Activated CD8-positive, alpha-beta memory T cell treated with anti-CD3 and anti-CD28 coated beads, Interleukin-2, amount 50 U/mL, for 24 hours (primary cell): ENCODE measurements around the gene IL6ST.
"Not testable (repeated sequence)": the region's sequence is repeated elsewhere in the genome, so short reads cannot be mapped to it uniquely, and the experiment has no call there.

ENCODE experiments used
- DNase-seq: peaks from one replicate; pipeline ENCODE4 v3.0.0-alpha.2; 2020; ENCODE audit errors: extremely low read depth

IL6ST gene

GRCh38 chr5:55994495-55994997, at the start of gene IL6ST:
Gene IL6ST (minus strand): TSS chr5:55994963. CDS start chr5:55976278, 18,685 bp downstream.
- no peak for DNase-seq

DNA sequence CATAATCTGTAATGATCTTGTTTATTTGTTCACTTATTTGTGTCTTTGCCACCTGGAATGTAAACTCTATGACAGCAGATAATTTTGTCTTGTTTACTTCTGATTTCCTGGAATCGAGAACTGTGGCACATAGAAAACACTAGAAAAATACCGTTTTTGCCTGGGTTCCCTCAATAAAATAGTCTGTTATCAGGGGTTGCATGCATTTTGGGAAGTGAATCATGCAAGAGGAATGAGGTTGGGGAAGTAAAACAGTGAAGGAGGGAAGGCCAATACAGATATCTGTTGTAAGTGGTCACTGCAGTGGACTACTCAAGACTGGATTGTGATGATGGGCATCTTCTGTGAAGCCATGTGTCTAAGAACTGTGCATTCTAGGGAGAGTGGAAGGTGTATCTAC, 45.2 kb upstream of the IL6ST start:
- no peak for DNase-seq

DNA sequence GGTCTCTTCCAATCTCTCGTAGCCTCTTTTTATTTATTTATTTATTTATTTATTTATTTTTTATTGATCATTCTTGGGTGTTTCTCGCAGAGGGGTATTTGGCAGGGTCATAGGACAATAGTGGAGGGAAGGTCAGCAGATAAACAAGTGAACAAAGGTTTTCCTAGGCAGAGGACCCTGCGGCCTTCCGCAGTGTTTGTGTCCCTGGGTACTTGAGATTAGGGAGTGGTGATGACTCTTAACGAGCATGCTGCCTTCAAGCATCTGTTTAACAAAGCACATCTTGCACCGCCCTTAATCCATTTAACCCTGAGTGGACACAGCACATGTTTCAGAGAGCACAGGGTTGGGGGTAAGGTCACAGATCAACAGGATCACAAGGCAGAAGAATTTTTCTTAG, 43.4 kb upstream of the IL6ST start:
- not testable (repeated sequence) for DNase-seq

- DNase-seq = no peak
These were observed 42.8 kb upstream of the IL6ST start for GRCh38 chr5:56037531-56038010.

- not testable (repeated sequence) for DNase-seq
These were observed 40.6 kb upstream of the IL6ST start for GRCh38 chr5:56035394-56035793.

DNA sequence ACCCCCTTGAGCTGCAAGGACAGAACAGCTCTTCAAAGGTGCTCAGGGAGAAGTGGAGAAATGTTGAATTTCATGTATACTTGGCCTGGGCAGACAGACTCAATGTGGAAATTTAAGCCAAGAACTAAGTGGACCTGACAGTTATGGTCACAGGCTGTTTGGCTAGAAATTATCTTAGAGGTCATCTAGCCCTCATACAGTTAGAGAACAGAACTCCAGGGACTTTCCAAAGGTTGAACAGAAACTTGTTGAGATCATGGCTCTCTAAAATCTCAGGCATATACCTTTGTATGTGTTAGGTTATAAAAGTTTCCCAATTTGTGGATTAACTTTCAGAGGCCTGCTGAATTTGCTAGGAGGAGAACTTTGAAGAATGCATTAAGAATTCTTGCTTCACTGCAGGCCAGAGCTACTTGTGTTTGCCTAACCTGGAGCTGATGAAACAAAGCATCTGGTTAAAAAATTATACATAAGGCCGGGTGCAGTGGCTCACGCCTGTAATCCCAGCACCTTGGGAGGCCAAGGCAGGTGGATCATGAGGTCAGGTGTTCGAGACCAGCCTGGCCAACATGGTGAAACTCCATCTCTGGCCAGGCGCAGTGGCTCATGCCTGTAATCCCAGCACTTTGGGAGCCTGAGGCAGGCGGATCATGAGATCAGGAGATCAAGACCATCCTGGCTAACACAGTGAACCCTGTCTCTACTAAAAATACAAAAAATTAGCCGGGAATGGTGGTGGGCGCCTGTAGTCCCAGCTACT, 35.3 kb upstream of the IL6ST start:
- not testable (repeated sequence) for DNase-seq

DNA sequence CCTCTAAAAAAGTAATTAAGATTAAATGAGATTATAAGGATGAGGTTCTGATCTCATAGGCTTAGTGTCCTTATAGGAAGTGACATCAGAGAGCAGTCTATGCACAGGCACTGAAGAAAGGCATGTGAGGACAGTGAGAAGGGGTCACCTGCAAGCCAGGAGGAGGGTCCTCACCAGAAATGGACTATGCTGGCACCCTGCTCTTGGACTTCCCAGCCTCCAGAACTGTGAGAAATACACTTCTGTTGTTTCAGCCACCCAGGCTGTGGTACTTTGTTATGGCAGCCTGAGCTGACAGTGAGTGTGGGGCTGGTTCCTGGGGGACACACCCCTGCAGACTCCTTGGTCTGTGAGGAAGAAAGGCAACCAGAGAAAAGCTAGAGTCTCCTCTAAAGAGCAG, 34.7 kb upstream of the IL6ST start:
- no peak for DNase-seq

DNA sequence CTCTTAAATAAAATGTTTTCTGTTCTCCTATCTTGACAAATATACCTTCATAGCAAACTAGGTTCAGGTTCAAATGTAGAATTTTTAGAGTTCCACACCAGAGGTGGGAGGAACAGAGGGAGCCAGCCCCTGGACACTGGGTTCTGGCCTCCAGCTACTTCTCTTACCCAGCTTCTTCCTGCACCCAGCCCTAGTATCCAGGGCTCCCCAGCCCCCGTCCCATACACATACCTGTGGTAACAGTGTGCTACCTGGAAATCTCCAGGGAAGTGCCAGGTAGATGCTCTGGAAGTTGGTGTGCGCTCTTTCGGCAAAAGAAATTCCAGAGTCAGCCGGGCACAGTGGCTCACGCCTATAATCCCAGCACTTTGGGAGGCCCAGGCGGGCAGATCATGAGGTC, 33.9 kb upstream of the IL6ST start:
- DNase-seq = no peak

- no peak for DNase-seq
These were observed 32.1 kb upstream of the IL6ST start for GRCh38 chr5:56026863-56027300.

DNA sequence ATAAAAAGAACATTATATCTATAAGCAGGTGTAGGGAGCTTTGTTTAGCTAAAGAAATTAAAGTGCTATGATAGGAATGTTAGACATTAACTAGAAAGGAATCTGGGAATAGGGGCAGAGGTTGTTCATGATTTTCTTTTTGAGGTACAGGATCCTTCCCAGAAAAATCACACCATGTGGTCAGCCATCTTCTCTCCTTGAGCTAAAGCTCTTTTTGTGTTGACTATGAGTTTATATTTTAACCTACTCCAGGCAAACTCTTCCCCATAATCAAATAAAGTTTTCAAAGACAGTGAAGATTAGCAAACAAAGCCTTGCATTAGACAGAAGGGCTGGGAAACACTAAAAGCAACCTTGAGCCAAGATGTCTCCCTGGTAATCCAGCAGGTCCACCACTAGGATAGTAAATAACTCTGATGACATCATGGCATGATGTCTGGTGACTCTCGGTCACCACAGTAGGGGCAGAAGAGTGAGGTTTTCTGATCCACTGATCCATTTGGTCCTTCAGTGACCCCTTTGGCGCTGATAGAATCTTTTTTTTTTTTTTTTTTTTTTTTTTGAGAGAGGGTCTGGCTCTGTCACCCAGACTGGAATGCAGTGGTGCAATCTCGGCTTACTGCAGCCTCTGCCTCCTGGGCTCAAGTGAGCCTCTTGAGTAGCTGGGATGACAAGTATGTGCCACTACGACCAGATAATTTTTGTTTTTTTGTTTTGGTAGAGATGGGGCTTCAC, 30.6 kb upstream of the IL6ST start:
- DNase-seq = no peak

GRCh38 chr5:56024810-56025150, 30.0 kb upstream of the IL6ST start:
- DNase-seq = no peak

DNA sequence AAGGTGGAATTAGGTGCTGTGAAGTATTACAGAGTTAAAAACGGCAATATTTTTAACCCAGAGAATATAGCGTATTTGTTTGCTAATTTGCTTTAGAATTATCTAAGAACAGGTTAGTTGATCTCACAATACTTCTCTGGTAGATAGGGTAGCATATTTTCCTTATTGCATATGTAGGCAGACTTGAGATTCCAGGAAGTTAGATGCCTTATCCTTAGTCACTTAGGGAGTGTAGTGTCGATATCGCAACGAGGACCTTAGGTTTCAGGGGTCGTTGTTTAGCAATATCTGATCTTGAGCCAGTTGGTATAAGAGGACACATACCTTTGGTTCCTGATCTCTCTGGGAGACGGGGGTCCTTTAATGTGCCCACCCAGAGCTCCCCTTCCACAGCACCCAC, 28.5 kb upstream of the IL6ST start:
- no peak for DNase-seq

GRCh38 chr5:56019306-56020272, 24.8 kb upstream of the IL6ST start:
- DNase-seq = no peak

- no peak for DNase-seq
These were observed 24.1 kb upstream of the IL6ST start for GRCh38 chr5:56018832-56019231.

GRCh38 chr5:56014701-56015100, 19.9 kb upstream of the IL6ST start:
- not testable (repeated sequence) for DNase-seq

DNA sequence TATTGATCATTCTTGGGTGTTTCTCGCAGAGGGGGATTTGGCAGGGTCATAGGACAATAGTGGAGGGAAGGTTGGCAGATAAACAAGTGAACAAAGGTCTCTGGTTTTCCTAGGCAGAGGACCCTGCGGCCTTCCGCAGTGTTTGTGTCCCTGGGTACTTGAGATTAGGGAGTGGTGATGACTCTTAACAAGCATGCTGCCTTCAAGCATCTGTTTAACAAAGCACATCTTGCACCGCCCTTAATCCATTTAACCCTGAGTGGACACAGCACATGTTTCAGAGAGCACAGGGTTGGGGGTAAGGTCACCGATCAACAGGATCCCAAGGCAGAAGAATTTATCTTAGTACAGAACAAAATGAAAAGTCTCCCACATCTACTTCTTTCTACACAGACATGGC, 19.2 kb upstream of the IL6ST start:
- DNase-seq = not testable (repeated sequence)

DNA sequence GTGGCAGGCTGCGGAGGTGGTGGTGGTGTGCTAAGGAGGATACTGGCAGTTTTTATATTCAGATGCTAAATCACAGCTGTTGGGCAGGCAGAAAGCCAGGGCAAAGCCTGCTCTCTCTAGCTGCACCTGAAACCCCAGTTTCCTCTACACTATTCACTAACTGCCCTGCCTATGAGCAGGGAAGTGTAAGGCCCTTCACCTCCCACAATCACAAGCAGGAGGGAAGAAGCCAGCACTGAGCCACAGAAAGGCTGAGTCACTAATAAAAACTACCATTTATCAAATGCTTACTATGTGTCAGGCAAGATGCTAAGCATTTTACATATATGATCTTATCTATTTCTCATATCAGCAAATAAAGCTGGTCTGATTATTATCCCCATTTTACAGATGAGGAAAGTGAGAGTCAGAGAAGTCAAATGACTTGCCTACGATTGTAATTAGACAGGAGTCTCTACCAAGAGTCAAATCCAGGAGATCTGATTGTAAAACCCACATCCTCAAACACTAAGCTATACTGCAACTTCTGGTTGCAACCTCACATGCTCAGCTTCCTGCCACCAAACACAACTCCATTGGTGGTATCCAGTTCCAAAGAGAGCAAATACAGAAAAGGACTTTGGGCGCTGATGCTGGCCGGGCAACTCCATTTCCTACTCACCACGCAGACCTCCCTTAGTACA, 17.7 kb upstream of the IL6ST start:
- DNase-seq = no peak

GRCh38 chr5:56011835-56012234, 17.1 kb upstream of the IL6ST start:
- no peak for DNase-seq

DNA sequence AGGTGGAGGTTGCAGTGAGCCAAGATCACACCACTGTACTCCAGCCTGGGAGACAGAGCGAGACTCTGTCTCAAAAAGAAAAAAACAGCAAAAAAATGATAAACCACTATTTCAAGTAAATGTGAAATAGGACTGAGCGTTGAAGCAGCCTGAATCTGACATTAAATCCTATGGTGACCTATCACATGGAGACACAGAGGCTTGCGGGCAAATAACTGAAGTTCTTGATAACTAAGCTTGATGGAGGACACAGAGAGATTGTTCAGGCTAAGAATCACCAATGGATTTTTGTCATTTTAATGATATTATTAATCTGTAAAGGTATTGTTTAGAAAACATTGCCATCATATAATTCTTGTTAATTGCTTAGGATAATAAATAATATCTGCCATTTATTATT, 15.7 kb upstream of the IL6ST start:
- no peak for DNase-seq

DNA sequence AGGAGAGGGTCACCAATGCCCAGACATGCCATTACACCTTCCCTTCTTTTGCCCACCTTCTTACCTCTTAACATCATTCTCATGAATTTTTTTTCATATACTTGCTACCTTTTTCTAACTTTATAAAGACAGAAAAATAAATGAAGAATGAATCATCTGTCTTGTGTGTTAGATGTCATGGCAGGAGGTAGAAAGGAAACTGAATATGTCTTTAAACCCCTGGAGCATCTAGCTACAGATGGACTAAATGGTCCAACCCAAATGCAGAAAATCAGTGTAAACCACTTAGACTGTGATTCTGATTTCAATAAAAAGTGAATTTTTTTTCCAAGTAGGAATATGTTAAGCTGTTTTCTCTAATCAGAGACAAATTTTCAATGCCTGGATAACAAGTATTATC, 11.8 kb upstream of the IL6ST start:
- no peak for DNase-seq

GRCh38 chr5:56006094-56006493, 11.3 kb upstream of the IL6ST start:
- DNase-seq = no peak
